Measurements from ENCODE around the gene NUMB. TPM values are rescaled to one million over a fixed set of nuclear protein-coding genes. Genes with fewer than 3 reads are reported as not detected.
"Not testable (repeated sequence)": the region's sequence is repeated elsewhere in the genome, so short reads cannot be mapped to it uniquely, and the experiment has no call there.

Gene NUMB
- total and polyA plus RNA-seq, 2 of the 4 experiments (the other 2 are of a cell fraction): 45.9 to 114 TPM

DNA sequence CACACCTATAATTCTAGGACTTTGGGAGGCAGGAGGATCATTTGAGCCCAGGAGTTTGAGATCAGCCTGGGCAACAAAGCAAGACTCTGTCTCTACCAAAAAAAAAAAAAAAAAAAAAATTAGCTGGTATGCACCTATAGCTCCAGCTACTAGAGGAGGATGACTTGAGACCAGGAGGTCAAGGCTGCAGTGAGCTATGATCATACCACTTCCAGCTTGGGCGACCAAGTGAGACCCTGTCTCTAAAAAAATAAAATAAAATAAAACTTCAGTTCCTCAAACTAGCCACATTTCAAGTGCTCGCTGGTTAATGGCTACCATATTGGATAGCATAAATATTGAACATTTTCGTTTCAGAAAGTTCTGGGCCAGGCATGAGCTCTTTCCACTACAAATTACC is 70.5 kb downstream of the NUMB start:
- H3K79me1 ChIP-seq (ENCODE audit: low read depth in 1 of 2, low read length in 2 of 2): peaks cover 17 to 29% of the 10 kb centered on the region in 2 experiments
- H2AK9ac ChIP-seq (replicated peaks; ENCODE audit: low read depth, low read length, poor library complexity); DNase-seq; H2BK15ac ChIP-seq (ENCODE audit: low read depth, low read length); in situ Hi-C loops (cut with MboI; ENCODE audit: low sequenced_read_pairs); intact Hi-C loops (cut with micrococcal nuclease); H4K5ac ChIP-seq (ENCODE audit: low read depth, low read length); H3K23ac ChIP-seq (ENCODE audit: low read depth, low read length); dilution Hi-C loops (cut with HindIII; ENCODE audit: low sequenced_read_pairs, unreplicated experiment); H3K27ac ChIP-seq (ENCODE audit: insufficient read depth, low read length); H3K9me3 ChIP-seq (ENCODE audit: control insufficient read depth, insufficient read depth, low read length); H3K14ac ChIP-seq (replicated peaks; ENCODE audit: low read depth, low read length); H3K27me3 ChIP-seq (ENCODE audit: control insufficient read depth, insufficient read depth, low read length); H2BK20ac ChIP-seq (ENCODE audit: low read depth, low read length); BruUV-seq (replicated peaks); H4K8ac ChIP-seq (ENCODE audit: low read depth in 2 of 2, low read length in 2 of 2); CTCF ChIA-PET; H3K4me1 ChIP-seq (ENCODE audit: control insufficient read depth, insufficient read depth, low read length); H3K9me1 ChIP-seq (ENCODE audit: insufficient read depth, low read length); ATAC-seq (ENCODE audit: low read depth); POLR2A ChIA-PET (ENCODE audit: unreplicated experiment); H3K56ac ChIP-seq (ENCODE audit: extremely low read depth, insufficient read depth, low read length); H3K4ac ChIP-seq (ENCODE audit: low read depth, low read length); H3K36me3 ChIP-seq (ENCODE audit: control insufficient read depth, insufficient read depth, low read length); H3K9ac ChIP-seq (ENCODE audit: low read depth, low read length); H2AFZ ChIP-seq (replicated peaks; ENCODE audit: low read length, poor library complexity); H2AK5ac ChIP-seq (ENCODE audit: low read depth, low read length); H4K91ac ChIP-seq (ENCODE audit: insufficient read depth, low read depth, low read length); H2BK5ac ChIP-seq (ENCODE audit: low read depth, low read length, poor library complexity, severe bottlenecking); H3K4me3 ChIP-seq (ENCODE audit: insufficient read depth, low read depth, low read length); H3K4me2 ChIP-seq (ENCODE audit: low read depth, low read length); H4K20me1 ChIP-seq (ENCODE audit: insufficient read depth, low read length); H3K18ac ChIP-seq (ENCODE audit: low read depth, low read length); H2BK120ac ChIP-seq (ENCODE audit: low read depth, low read length): not testable (repeated sequence)
- WGBS, 2 experiments (ENCODE audit: extremely low coverage in 2 of 2, insufficient read length in 1 of 2): no CpG with 5 or more reads among the region's 3 CpGs

Measured in IMR-90 (cell line).